A172 (cell line): Measurements from ENCODE around the gene MT1E. TPM values are rescaled to one million over a fixed set of nuclear protein-coding genes. Genes with fewer than 3 reads are reported as not detected.
"Not testable (repeated sequence)": the region's sequence is repeated elsewhere in the genome, so short reads cannot be mapped to it uniquely, and the experiment has no call there.

ENCODE experiments used
- DNase-seq: peaks from one replicate; pipeline ENCODE4 v3.0.0-alpha.2; 2015; ENCODE audit warnings: low spot score
- total RNA-seq: library from RNA; depleted of rRNA; stranded (reverse); fragments of >200 nt; shearing (Covaris generic); gene quantifications from 2 replicates; pipeline ENCODE4 v1.2.3, GENCODE V29; 2014; rRNA removed

MT1E gene
- not detected in 2 replicates for total RNA-seq

- DNase-seq = no peak
These were observed at the start of gene MT1E for GRCh38 chr16:56625140-56625942. Gene MT1E, plus strand, starts transcription at chr16:56625781. Its CDS starts 71 bp downstream, at chr16:56625852.

GRCh38 chr16:56576585-56577299, 48.8 kb upstream of the MT1E start:
- peak; percentile 67 for DNase-seq

GRCh38 chr16:56577300-56577625, 48.3 kb upstream of the MT1E start:
- DNase-seq = no peak

- DNase-seq = no peak
These were observed 45.1 kb upstream of the MT1E start for GRCh38 chr16:56580391-56581048.

- DNase-seq = not testable (repeated sequence)
These were observed 42.7 kb upstream of the MT1E start for GRCh38 chr16:56582911-56583310.

- DNase-seq = no peak
These were observed 42.0 kb upstream of the MT1E start for GRCh38 chr16:56583351-56584168.

- no peak for DNase-seq
These were observed 41.3 kb upstream of the MT1E start for GRCh38 chr16:56584276-56584675.

- DNase-seq = no peak
These were observed 36.8 kb upstream of the MT1E start for GRCh38 chr16:56588781-56589140.

GRCh38 chr16:56589141-56590039, 36.2 kb upstream of the MT1E start, which contains the start of gene MT3:
Gene MT3, plus strand, starts transcription at chr16:56589528. Its CDS starts 63 bp downstream, at chr16:56589591.
- DNase-seq = no peak

- no peak for DNase-seq
These were observed 34.1 kb upstream of the MT1E start for GRCh38 chr16:56591377-56592060.

- DNase-seq = no peak
These were observed 31.8 kb upstream of the MT1E start for GRCh38 chr16:56593573-56594291.

GRCh38 chr16:56594292-56594619, 31.3 kb upstream of the MT1E start:
- no peak for DNase-seq

GRCh38 chr16:56600398-56600999, 25.1 kb upstream of the MT1E start:
- peak; percentile 62 for DNase-seq

- no peak for DNase-seq
These were observed 24.3 kb upstream of the MT1E start for GRCh38 chr16:56601325-56601724.

- DNase-seq = peak; percentile 64
These were observed 22.0 kb upstream of the MT1E start for GRCh38 chr16:56603589-56603988.

- no peak for DNase-seq
These were observed 20.6 kb upstream of the MT1E start for GRCh38 chr16:56604966-56605365.

GRCh38 chr16:56605475-56605874, 20.1 kb upstream of the MT1E start:
- no peak for DNase-seq

GRCh38 chr16:56606071-56606475, 19.5 kb upstream of the MT1E start:
- peak; percentile 90 for DNase-seq

GRCh38 chr16:56606476-56607108, 19.0 kb upstream of the MT1E start:
- peak; percentile 98 for DNase-seq
